Upper lobe of left lung (tissue), 4 donors: ENCODE data around the gene PCBP3.

Experiments used
- POLR2A ChIP-seq, 4 donors: fragments of 450-650 bp; IDR thresholded peaks; one replicate each; pipeline ENCODE4 v1.5.1; 2016 to 2017; ENCODE audit warnings: antibody characterized with exemption in 4 of 4, mild to moderate bottlenecking in 2 of 4
- POLR2AphosphoS5 ChIP-seq, 2 donors: sonication (generic); formaldehyde crosslinking; IDR thresholded peaks; one replicate each; pipeline ENCODE4 v1.5.1; 2017; ENCODE audit warnings: antibody characterized with exemption in 2 of 2
- TF ChIP-seq, protein P1 (sequence below), 6 experiments: fragments of 450-650 bp in 4 of 6; fragments of 200-600 bp in 2 of 6; sonication (generic) in 2 of 6; IDR thresholded peaks; one replicate each; pipeline ENCODE4 v1.5.1; 2016 to 2019; ENCODE audit warnings: antibody characterized with exemption in 6 of 6

DNA sequence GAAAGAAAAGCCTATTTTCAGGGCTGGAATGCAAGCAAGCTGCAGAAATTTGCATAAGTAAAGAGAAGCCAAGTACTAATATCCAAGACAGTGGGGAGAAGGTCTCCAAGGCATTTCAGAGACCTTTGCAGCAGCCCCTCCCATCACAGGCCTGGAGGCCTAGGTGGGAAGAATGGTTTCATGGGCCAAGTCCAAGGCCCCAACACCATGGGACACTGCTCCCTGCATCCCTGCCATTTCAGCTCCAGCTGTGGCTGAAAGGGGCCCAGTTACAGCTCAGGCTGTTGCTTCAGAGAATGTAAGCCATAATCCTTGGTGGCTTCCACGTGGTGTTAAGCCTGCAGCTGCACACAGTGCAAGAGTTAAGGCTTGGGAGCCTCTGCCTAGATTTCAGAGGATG lies 321.1 kb downstream of the PCBP3 start:
- TF ChIP-seq, protein P1, sequence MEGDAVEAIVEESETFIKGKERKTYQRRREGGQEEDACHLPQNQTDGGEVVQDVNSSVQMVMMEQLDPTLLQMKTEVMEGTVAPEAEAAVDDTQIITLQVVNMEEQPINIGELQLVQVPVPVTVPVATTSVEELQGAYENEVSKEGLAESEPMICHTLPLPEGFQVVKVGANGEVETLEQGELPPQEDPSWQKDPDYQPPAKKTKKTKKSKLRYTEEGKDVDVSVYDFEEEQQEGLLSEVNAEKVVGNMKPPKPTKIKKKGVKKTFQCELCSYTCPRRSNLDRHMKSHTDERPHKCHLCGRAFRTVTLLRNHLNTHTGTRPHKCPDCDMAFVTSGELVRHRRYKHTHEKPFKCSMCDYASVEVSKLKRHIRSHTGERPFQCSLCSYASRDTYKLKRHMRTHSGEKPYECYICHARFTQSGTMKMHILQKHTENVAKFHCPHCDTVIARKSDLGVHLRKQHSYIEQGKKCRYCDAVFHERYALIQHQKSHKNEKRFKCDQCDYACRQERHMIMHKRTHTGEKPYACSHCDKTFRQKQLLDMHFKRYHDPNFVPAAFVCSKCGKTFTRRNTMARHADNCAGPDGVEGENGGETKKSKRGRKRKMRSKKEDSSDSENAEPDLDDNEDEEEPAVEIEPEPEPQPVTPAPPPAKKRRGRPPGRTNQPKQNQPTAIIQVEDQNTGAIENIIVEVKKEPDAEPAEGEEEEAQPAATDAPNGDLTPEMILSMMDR (IDR thresholded peaks at IDR 0.05), result no peak
- TF ChIP-seq POLR2AphosphoS5 (IDR thresholded peaks at IDR 0.05) (no peak), POLR2A (IDR thresholded peaks at IDR 0.05) (no peak)
